ENCODE data around the gene ACTMAP.

ACTMAP gene

GRCh38 chr19:40692212-40692551 is 58.1 kb downstream of the ACTMAP start:
- no peak for FAIRE-seq

GRCh38 chr19:40691421-40692211 is 58.7 kb downstream of the ACTMAP start:
- no peak for FAIRE-seq
